HG02852 (cell line): ENCODE measurements around the gene PTGR3.

Experiments used
- ATAC-seq: cut with Tn5 transposase; IDR thresholded peaks from one replicate; pipeline ENCODE4 v1.9.1; 2021; ENCODE audit warnings: mild to moderate bottlenecking, moderate library complexity; ENCODE audit not compliant: unreplicated experiment

The PTGR3 gene

GRCh38 chr18:75172299-75173124 lies 36.4 kb downstream of the PTGR3 start:
- peak; percentile 8 for ATAC-seq

- no peak for ATAC-seq
Measured at GRCh38 chr18:75170916-75171315, 38.0 kb downstream of the PTGR3 start.

DNA sequence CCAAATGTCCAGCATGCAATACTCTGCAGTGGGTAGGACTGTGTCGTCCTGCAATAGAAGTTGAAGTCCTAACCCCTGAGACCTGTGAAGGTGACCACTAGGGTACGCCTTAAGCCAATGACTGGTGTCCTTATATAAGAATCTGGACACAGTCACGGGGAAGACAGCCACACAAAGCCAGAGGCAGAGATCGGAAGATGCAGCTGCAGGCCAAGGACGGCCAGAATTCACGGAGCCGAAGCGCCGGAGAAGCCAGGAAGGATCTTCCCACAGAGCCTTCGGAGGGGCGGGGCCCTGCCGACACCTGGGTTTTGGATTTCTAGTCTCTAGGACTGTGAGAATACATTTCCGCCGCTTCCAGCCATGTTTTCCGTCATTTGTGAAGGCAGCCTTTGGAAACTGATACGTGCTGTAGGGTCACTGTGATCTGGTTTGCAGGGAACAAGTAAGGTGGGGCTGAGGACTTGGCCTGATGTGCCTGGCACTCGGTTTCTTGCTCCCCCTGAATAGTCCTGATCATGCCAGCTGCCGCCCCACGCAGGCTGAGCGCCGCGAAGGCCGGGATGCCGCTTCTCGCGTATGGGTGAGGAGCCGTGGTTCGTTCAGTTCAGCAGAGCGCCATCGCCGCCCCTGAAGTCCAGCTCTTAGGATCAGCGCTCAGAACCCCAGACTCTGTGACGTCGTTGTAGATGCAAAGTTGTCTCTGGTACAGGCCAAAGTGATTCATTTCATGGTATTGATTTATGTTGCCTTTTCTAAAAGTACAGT lies 38.7 kb downstream of the PTGR3 start:
- ATAC-seq, result no peak

DNA sequence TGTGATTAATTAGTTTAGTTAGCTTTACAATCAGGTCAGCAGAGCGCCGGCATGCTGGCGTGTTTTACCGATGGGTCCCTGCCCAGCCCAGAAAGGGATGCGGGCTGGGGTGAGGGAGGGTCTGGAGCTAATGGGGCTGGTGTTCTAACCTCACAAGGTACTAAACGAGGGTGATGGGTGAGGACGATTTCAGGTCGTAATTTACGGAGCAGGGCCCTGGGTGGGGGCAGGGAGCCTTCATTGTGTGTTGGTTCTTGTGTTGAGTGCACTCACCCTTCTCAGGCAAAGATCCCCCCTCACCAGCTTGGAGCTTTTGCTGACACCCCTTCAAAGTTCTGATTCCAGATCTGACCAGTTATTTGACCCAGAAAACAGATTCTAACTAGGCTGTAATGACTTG lies 39.5 kb downstream of the PTGR3 start:
- ATAC-seq, result no peak

GRCh38 chr18:75168619-75169018 lies 40.3 kb downstream of the PTGR3 start:
- no peak for ATAC-seq

- no peak for ATAC-seq
Measured at GRCh38 chr18:75167759-75168618, 41.0 kb downstream of the PTGR3 start.

DNA sequence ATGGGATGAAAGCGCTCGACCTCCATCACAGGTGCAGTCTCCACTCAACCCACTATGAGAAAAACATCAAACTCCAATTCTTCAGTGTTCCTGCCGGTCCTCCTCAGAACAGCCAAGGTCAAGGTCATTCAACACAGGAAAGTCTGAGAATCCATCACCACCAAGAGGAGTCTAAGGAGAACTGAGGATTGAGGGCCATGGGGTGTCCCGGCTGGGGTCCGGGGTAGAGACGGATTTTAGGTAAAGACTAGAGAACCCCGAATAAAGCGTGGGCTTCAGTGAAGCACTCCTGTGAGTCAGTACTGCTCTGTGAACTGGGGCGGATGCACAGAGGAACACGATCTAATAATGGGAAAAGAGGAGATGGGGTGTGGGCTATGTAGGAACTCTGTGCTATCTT lies 41.8 kb downstream of the PTGR3 start:
- no peak for ATAC-seq

GRCh38 chr18:75165926-75166325 lies 43.0 kb downstream of the PTGR3 start:
- no peak for ATAC-seq

DNA sequence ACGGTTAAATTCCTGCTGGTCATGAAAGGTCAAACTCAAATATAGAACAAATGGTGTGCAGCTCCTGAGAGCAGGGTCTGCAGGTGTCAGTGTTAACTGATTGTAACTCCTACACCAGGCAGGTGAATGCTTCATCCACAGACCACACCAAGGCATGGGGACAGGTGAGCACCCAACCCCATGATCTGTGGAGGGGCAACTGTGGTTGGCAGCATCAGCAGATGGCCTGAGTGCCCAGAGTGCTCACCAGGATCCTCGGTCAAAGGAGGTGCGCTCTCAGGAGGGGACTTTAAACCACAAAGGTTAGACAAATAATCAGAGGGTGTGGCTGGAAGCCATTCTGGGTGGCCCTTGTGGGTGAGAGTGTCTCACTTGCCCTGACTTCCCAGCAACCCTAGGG lies 44.5 kb downstream of the PTGR3 start:
- no peak for ATAC-seq

DNA sequence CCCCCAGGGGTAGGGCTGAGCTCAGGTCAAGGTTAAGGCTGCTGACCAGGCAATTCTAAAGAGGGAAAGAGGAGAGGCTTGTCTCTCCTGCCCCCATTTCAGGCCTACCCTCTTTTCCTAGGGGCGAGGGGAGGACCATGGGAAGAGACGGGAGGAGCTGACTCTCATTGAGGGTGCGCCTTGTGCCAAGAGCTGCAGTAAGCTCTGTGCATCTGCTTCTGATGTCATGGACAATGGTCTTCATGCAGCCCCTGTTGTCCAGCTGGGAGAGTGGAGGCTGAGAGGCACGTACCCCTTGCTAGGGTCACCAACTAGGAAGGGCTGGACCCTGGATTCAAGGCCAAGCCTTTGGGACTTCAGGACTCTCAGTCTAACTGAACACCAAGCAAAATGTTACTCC lies 45.2 kb downstream of the PTGR3 start:
- no peak for ATAC-seq

- ATAC-seq, result no peak
Measured at GRCh38 chr18:75162978-75163377, 46.0 kb downstream of the PTGR3 start.

DNA sequence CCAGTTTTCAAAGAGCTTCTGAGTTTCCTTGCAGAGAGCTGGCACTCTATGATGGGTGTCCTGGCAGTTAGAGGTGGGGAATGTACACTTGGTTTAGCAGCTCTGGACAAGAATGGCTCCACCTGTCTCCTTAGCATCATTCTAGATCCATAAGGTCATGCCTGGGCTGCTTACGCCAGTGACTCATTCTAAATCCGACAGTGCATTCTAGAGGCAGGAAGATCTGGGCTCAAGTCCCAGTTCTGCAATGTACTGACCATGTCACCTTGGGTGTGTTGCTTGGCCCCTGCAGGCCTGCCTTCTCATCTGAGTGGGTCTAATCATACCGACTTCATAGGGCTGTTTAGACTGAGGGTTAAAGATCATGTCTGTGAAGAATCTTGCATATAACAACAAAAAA lies 46.5 kb downstream of the PTGR3 start:
- no peak for ATAC-seq

DNA sequence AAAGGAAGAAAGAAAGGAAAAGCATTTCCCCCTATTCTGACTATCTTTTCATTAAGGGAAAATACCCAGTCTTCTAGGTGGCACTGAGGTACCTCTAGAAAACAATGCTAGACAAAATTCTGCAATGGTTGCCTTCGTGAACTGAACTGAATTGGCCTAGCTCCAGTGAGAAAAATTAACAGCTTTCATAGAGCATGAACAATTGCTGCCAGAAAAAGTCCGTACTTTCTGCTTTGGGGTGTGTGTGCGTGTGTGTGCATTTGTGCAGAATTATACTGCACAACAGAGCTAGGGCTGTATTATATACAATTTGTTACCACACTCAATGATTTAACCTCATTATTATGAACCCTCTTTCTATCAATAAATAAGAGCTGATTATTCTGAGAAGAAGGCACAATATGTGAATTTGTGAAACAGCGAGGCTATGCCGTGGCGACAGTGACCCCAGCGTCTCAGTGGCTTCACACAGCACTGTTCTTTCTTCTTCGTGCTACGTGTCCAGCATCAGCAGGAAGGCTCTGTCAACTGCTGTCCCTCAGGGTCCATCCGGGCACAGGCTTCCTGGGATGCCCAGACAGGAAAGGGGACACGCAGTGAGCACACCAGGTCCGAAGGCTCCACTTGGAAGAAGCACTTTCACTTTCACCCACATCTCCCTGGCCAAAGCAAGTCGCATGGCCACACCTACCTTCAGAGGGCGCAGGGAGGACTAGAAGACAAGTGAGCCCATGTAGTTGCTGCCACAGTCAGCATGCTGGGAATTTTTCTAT lies 47.5 kb downstream of the PTGR3 start:
- peak; percentile 69 for ATAC-seq

GRCh38 chr18:75160364-75160763 lies 48.6 kb downstream of the PTGR3 start:
- no peak for ATAC-seq

DNA sequence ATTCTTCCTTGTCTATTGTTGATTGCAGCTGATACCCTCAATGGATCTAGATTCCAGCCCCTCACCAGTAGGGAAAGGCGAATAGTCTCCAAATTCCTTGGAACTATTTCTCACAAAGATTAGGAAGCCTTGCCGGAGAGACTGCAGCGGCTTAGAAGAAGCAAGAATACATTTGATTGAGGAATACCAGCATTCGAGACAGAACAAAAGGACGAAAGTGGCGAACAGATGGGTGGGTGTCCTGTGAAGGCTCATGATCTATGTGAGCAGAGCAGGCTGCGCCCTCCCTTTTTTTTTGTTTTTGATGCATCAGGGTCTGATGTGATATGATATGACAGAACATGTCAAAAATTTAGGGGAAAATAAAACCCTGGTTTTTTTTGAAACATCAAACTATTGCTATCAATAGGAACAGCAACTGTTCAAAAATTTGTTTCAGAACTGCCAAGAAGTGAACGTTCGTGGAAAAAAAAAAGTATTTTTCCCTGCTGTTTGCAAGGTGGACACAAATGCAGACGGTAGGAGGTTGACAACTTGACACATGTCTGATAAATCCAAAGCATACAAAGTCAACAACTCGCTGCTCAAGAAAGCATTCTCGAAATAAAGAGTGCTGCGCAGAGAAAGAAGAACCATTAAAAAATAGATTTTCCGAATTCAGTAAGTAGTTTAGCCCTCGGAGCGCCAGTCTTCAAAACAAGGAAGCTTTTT lies 49.1 kb downstream of the PTGR3 start:
- no peak for ATAC-seq

GRCh38 chr18:75159238-75159518 lies 49.8 kb downstream of the PTGR3 start:
- ATAC-seq, result no peak
